Mesodermal cell (in vitro differentiated cells): ENCODE results near the gene SLC9A8.
"Not testable (repeated sequence)": the region's sequence is repeated elsewhere in the genome, so short reads cannot be mapped to it uniquely, and the experiment has no call there.

Source experiments
- H3K27ac ChIP-seq: 2 replicates; pipeline ENCODE4 v1.7.0; 2013; ENCODE audit warnings: mild to moderate bottlenecking, low read depth, low read length, moderate library complexity; ENCODE audit not compliant: severe bottlenecking
- H3K36me3 ChIP-seq: 2 replicates; pipeline ENCODE4 v1.7.1; 2013; ENCODE audit warnings: mild to moderate bottlenecking, low read length, moderate library complexity; ENCODE audit not compliant: control insufficient read depth, insufficient read depth
- H3K4me1 ChIP-seq: one replicate; pipeline ENCODE4 v1.7.1; 2013; ENCODE audit warnings: mild to moderate bottlenecking, low read length; ENCODE audit not compliant: insufficient read depth, control insufficient read depth, poor library complexity, severe bottlenecking
- H3K4me3 ChIP-seq: 2 replicates; pipeline ENCODE4 v1.7.0; 2013; ENCODE audit warnings: low read length, control low read depth, mild to moderate bottlenecking; ENCODE audit not compliant: insufficient read depth, poor library complexity, severe bottlenecking; ENCODE audit errors: extremely low read depth
- H3K9me3 ChIP-seq: 2 replicates; pipeline ENCODE4 v1.7.1; 2013; ENCODE audit warnings: mild to moderate bottlenecking, low read length, moderate library complexity; ENCODE audit not compliant: control insufficient read depth
- WGBS, 2 experiments: methylation state at CpG; one replicate each; pipeline ENCODE4 v1.1.5; 2013; ENCODE audit warnings: missing lambda C conversion rate in 2 of 2; ENCODE audit not compliant: insufficient coverage in 2 of 2; 5-methylcytosine and 5-hydroxymethylcytosine counted together

Gene SLC9A8

GRCh38 chr20:49775229-49775693 is 37.4 kb upstream of the SLC9A8 start:
- H3K27ac ChIP-seq, result peak overlapping the region; percentile 70
- no peaks in the 10 kb centered on the region for H3K9me3 ChIP-seq
- WGBS, 2 experiments, result 68 to 77% methylated on average over 2 to 3 of the region's 5 CpGs
- H3K4me1 ChIP-seq, result peaks cover 37% of the 10 kb centered on the region
- H3K36me3 ChIP-seq, result no peaks in the 10 kb centered on the region
- no peak overlapping the region for H3K4me3 ChIP-seq

GRCh38 chr20:49779972-49780371 is 32.7 kb upstream of the SLC9A8 start:
- whole genome bisulfite sequencing, 2 experiments, result no CpG with 5 or more reads among the region's 1 CpG
- H3K36me3 ChIP-seq, result no peaks in the 10 kb centered on the region

GRCh38 chr20:49781676-49782075 is 31.0 kb upstream of the SLC9A8 start:
- no peak overlapping the region for H3K27ac ChIP-seq
- no peaks in the 10 kb centered on the region for H3K36me3 ChIP-seq
- peaks cover 11% of the 10 kb centered on the region for H3K4me1 ChIP-seq
- WGBS, 2 experiments, result 95% methylated on average over 3 of the region's 3 CpGs; no CpG with 5 or more reads in 1 of the 2 experiments
- no peaks in the 10 kb centered on the region for H3K9me3 ChIP-seq
- H3K4me3 ChIP-seq, result no peak overlapping the region

More at GRCh38 chr20:49779972-49780371, 32.7 kb upstream of the SLC9A8 start:
- Histone ChIP-seq H3K27ac (no peak overlapping the region), H3K4me3 (no peak overlapping the region), H3K9me3 (no peaks in the 10 kb centered on the region), H3K4me1 (peaks cover 28% of the 10 kb centered on the region)

- not testable (repeated sequence) for H3K4me1 ChIP-seq, H3K27ac ChIP-seq, H3K4me3 ChIP-seq, H3K36me3 ChIP-seq, H3K9me3 ChIP-seq
- 60% methylated on average over 1 of the region's 4 CpGs; no CpG with 5 or more reads in 1 of the 2 experiments for WGBS, 2 experiments
Measured at GRCh38 chr20:49782439-49782838, 30.2 kb upstream of the SLC9A8 start.

- H3K27ac ChIP-seq, H3K36me3 ChIP-seq, H3K4me1 ChIP-seq, H3K4me3 ChIP-seq, H3K9me3 ChIP-seq: not testable (repeated sequence)
- WGBS, 2 experiments, result 92 to 96% methylated on average over 8 to 12 of the region's 17 CpGs
Measured at GRCh38 chr20:49783021-49783995, 29.3 kb upstream of the SLC9A8 start.

GRCh38 chr20:49784291-49784690 is 28.3 kb upstream of the SLC9A8 start:
- peaks cover 5% of the 10 kb centered on the region for H3K4me1 ChIP-seq
- no peak overlapping the region for H3K4me3 ChIP-seq
- no peaks in the 10 kb centered on the region for H3K9me3 ChIP-seq
- H3K27ac ChIP-seq, result no peak overlapping the region
- no peaks in the 10 kb centered on the region for H3K36me3 ChIP-seq
- WGBS, 2 experiments, result 92 to 100% methylated on average over 1 of the region's 2 CpGs

- Histone ChIP-seq H3K36me3 (no peaks in the 10 kb centered on the region), H3K4me1 (peaks cover 5% of the 10 kb centered on the region), H3K27ac (no peak overlapping the region), H3K4me3 (no peak overlapping the region), H3K9me3 (no peaks in the 10 kb centered on the region)
- WGBS, 2 experiments, result 95 to 96% methylated on average over 12 to 13 of the region's 15 CpGs
Measured at GRCh38 chr20:49785149-49785851, 27.3 kb upstream of the SLC9A8 start.

GRCh38 chr20:49785852-49786175 is 26.8 kb upstream of the SLC9A8 start:
- Histone ChIP-seq H3K4me3 (no peak overlapping the region), H3K4me1 (peaks cover 5% of the 10 kb centered on the region), H3K36me3 (no peaks in the 10 kb centered on the region), H3K9me3 (no peaks in the 10 kb centered on the region), H3K27ac (no peak overlapping the region)
- 90 to 98% methylated on average over 4 of the region's 4 CpGs for WGBS, 2 experiments

GRCh38 chr20:49786196-49786595 is 26.4 kb upstream of the SLC9A8 start:
- Histone ChIP-seq H3K27ac (no peak overlapping the region), H3K4me1 (peaks cover 5% of the 10 kb centered on the region), H3K4me3 (no peak overlapping the region), H3K36me3 (no peaks in the 10 kb centered on the region), H3K9me3 (no peaks in the 10 kb centered on the region)
- 96% methylated on average over 4 to 6 of the region's 11 CpGs for WGBS, 2 experiments

- Histone ChIP-seq H3K27ac (no peak overlapping the region), H3K4me3 (no peak overlapping the region), H3K36me3 (no peaks in the 10 kb centered on the region), H3K9me3 (no peaks in the 10 kb centered on the region), H3K4me1 (peaks cover 5% of the 10 kb centered on the region)
- WGBS, 2 experiments, result 85 to 86% methylated on average over 4 to 5 of the region's 7 CpGs
Measured at GRCh38 chr20:49786668-49787370, 25.8 kb upstream of the SLC9A8 start.
